K562 (cell line): ENCODE measurements around the gene BCKDK. TPM values are rescaled to one million over a fixed set of nuclear protein-coding genes. Genes with fewer than 3 reads are reported as not detected.

ENCODE experiments used
- KAT2B ChIP-seq: IDR thresholded peaks from one replicate; pipeline ENCODE4 v1.6.1; 2012; ENCODE audit warnings: low read depth, mild to moderate bottlenecking, control low read depth, inconsistent platforms, low read length, moderate library complexity
- POLR2G ChIP-seq: fragments of 200-400 bp; formaldehyde crosslinking; IDR thresholded peaks from 2 replicates; pipeline ENCODE4 v1.6.1; 2017; ENCODE audit warnings: low read depth, mild to moderate bottlenecking, antibody characterized with exemption, low read length, moderate library complexity
- TBL1XR1 ChIP-seq, 2 experiments: IDR thresholded peaks; 2 replicates each; pipeline ENCODE4 v1.6.1; 2012; ENCODE audit warnings: improper control_type of control experiment in 2 of 2, low read length in 2 of 2, mild to moderate bottlenecking in 1 of 2
- polyA plus RNA-seq, 8 experiments: library from polyadenylated mRNA; depleted of rRNA in 4 of 8; stranded (reverse) in 5 of 8; unstranded in 3 of 8; fragments of >200 nt; fragmentation: Nextera tagmentation in 2 of 8; fragmentation: Illumina TruSeq in 1 of 8; extraction: Ambion mirVana in 2 of 8; extraction: Trizol in 1 of 8; gene quantifications; 2 replicates each; pipeline versions ENCODE4 v1.2.1 to v1.2.3, GENCODE V29; 2011 to 2014; ENCODE audit warnings: inconsistent platforms in 1 of 8, missing spikeins in 1 of 8
- total RNA-seq, 7 experiments: library from RNA; depleted of rRNA in 6 of 7; stranded (reverse); fragments of >200 nt in 6 of 7; fragmentation: Illumina TruSeq in 2 of 7; extraction: Trizol in 2 of 7; gene quantifications; 2 replicates each; pipeline versions ENCODE4 v1.2.1 to v1.2.3, GENCODE V29; 2011 to 2021; ENCODE audit warnings: low replicate concordance in 1 of 7
- TF ChIP-seq, protein P1 (sequence below): fragments of 450-650 bp; IDR thresholded peaks from 2 replicates; pipeline ENCODE4 v1.6.1; 2016; ENCODE audit warnings: low read depth
- TF ChIP-seq, protein P2 (sequence below): fragments of 200-800 bp; sonication (Bioruptor generic); IDR thresholded peaks from 2 replicates; pipeline ENCODE4 v1.6.1; 2017; ENCODE audit warnings: missing genetic modification characterization, missing compliant biosample characterization

Gene BCKDK
- total and polyA plus RNA-seq, 9 of the 15 experiments (the other 6 are each of a cell fraction or from before 2014, with no cell fraction given) = 0.58 to 34.8 (median 13.1) TPM

DNA sequence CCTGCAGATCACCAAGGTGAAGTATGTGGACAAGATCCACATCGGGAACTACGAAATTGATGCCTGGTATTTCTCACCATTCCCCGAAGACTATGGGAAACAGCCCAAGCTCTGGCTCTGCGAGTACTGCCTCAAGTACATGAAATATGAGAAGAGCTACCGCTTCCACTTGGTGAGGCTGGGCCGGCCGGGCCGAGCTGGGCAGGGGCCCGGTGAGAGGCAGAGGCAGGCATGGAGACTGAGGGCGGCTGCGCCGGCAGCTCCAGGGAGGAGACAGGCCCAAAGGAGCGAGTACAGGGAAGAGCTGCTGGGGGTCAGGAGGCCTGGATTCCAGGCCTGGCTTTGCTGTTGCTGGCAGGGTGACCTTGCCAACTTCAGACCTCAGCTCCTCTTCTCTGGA lies 19.0 kb downstream of the BCKDK start (continued):
- TF ChIP-seq, protein P1, sequence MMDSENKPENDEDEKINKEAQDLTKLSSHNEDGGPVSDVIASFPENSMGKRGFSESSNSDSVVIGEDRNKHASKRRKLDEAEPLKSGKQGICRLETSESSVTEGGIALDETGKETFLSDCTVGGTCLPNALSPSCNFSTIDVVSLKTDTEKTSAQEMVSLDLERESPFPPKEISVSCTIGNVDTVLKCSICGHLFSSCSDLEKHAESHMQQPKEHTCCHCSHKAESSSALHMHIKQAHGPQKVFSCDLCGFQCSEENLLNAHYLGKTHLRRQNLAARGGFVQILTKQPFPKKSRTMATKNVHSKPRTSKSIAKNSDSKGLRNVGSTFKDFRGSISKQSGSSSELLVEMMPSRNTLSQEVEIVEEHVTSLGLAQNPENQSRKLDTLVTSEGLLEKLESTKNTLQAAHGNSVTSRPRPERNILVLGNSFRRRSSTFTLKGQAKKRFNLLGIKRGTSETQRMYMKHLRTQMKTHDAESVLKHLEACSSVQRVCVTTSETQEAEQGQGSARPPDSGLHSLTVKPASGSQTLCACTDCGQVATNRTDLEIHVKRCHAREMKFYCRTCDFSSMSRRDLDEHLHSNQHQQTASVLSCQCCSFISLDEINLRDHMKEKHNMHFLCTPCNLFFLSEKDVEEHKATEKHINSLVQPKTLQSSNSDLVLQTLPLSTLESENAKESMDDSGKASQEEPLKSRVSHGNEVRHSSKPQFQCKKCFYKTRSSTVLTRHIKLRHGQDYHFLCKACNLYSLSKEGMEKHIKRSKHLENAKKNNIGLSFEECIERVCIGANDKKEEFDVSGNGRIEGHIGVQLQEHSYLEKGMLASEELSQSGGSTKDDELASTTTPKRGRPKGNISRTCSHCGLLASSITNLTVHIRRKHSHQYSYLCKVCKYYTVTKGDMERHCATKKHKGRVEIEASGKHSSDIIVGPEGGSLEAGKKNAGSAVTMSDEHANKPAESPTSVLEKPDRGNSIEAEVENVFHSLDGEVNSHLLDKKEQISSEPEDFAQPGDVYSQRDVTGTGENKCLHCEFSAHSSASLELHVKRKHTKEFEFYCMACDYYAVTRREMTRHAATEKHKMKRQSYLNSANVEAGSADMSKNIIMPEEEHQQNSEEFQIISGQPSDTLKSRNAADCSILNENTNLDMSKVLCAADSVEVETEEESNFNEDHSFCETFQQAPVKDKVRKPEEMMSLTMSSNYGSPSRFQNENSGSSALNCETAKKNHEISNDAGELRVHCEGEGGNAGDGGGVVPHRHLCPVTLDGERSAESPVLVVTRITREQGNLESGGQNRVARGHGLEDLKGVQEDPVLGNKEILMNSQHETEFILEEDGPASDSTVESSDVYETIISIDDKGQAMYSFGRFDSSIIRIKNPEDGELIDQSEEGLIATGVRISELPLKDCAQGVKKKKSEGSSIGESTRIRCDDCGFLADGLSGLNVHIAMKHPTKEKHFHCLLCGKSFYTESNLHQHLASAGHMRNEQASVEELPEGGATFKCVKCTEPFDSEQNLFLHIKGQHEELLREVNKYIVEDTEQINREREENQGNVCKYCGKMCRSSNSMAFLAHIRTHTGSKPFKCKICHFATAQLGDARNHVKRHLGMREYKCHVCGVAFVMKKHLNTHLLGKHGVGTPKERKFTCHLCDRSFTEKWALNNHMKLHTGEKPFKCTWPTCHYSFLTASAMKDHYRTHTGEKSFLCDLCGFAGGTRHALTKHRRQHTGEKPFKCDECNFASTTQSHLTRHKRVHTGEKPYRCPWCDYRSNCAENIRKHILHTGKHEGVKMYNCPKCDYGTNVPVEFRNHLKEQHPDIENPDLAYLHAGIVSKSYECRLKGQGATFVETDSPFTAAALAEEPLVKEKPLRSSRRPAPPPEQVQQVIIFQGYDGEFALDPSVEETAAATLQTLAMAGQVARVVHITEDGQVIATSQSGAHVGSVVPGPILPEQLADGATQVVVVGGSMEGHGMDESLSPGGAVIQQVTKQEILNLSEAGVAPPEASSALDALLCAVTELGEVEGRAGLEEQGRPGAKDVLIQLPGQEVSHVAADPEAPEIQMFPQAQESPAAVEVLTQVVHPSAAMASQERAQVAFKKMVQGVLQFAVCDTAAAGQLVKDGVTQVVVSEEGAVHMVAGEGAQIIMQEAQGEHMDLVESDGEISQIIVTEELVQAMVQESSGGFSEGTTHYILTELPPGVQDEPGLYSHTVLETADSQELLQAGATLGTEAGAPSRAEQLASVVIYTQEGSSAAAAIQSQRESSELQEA = no peak
- TF ChIP-seq, protein P2, sequence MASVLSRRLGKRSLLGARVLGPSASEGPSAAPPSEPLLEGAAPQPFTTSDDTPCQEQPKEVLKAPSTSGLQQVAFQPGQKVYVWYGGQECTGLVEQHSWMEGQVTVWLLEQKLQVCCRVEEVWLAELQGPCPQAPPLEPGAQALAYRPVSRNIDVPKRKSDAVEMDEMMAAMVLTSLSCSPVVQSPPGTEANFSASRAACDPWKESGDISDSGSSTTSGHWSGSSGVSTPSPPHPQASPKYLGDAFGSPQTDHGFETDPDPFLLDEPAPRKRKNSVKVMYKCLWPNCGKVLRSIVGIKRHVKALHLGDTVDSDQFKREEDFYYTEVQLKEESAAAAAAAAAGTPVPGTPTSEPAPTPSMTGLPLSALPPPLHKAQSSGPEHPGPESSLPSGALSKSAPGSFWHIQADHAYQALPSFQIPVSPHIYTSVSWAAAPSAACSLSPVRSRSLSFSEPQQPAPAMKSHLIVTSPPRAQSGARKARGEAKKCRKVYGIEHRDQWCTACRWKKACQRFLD (CRISPR knock-in tag) = no peak
- TF ChIP-seq KAT2B (no peak), POLR2G (no peak), TBL1XR1 (IDR thresholded peaks at IDR 0.05; ENCODE audit: low read length in 2 of 2) (no peak)
